ENCODE data around the gene ABCD4. TPM values are rescaled to one million over a fixed set of nuclear protein-coding genes. Genes with fewer than 3 reads are reported as not detected.
A peak's percentile ranks its signal among the peaks of the same experiment; 100 is the strongest.

Gene ABCD4
- total and polyA plus RNA-seq, 2 experiments from 2014 or later = 60.5 to 73.1 TPM

- H3F3A ChIP-seq (replicated peaks; ENCODE audit: low read depth) = peaks cover 10% of the 10 kb centered on the region; the same call in 1 of the 2 replicates
- H3K4me3 ChIP-seq = peak overlapping the region; percentile 90
- H3K4me1 ChIP-seq (ENCODE audit: insufficient read depth) = peaks cover 47% of the 10 kb centered on the region
- no peaks in the 10 kb centered on the region; the same call in 1 of the 2 replicates for H3K36me3 ChIP-seq (ENCODE audit: insufficient read depth)
- Mint-ChIP-seq H3K4me3 (peak overlapping the region; percentile 92), H3K27me3 (ENCODE audit: insufficient read depth, low read depth, poor library complexity) (peaks cover 16% of the 10 kb centered on the region), H3K36me3 (ENCODE audit: low read depth) (peaks cover 31% of the 10 kb centered on the region), H3K4me1 (peaks cover 31% of the 10 kb centered on the region), H3K27ac (peak overlapping the region; percentile 92), H3K9me3 (no peaks in the 10 kb centered on the region)
- peaks cover 29% of the 10 kb centered on the region for H4K20me1 ChIP-seq (replicated peaks; ENCODE audit: insufficient read depth)
- TF ChIP-seq STAT1 (IDR thresholded peaks at IDR 0.05; ENCODE audit: unreplicated experiment) = no peak
- no peak for TF ChIP-seq REST (IDR thresholded peaks at IDR 0.05; ENCODE audit: unreplicated experiment)
- TF ChIP-seq POLR2AphosphoS5 (IDR thresholded peaks at IDR 0.05; ENCODE audit: low read depth) = no peak
- no peak for TF ChIP-seq ETS1 (IDR thresholded peaks at IDR 0.05)
- TF ChIP-seq EZH2 (IDR thresholded peaks at IDR 0.05; ENCODE audit: low read depth, unreplicated experiment) = no peak
- no peak for TF ChIP-seq CREB1 (CRISPR knock-in tag; IDR thresholded peaks at IDR 0.05; ENCODE audit: low read depth)
- TF ChIP-seq NANOG (IDR thresholded peaks at IDR 0.05; ENCODE audit: borderline replicate concordance) = no peak
- no peak for TF ChIP-seq ZNF331 (CRISPR knock-in tag; IDR thresholded peaks at IDR 0.05; ENCODE audit: low read depth)
- no peak for TF ChIP-seq CTCF (conservative IDR thresholded peaks at IDR 0.05; ENCODE audit: low read depth in 2 of 2)
- no peak for TF ChIP-seq ZNF114 (CRISPR knock-in tag; IDR thresholded peaks at IDR 0.05)
- no peak for TF ChIP-seq ZNF462 (CRISPR knock-in tag; IDR thresholded peaks at IDR 0.05)
- no peak for TF ChIP-seq EZH2phosphoT487 (IDR thresholded peaks at IDR 0.05; ENCODE audit: unreplicated experiment)
- no peak for TF ChIP-seq JUNB (IDR thresholded peaks at IDR 0.05; ENCODE audit: unreplicated experiment)
- no peak overlapping the region; the same call in 1 of the 2 replicates for H2AFZ ChIP-seq
- H3K79me2 ChIP-seq (replicated peaks; ENCODE audit: insufficient read depth) = peaks cover 74% of the 10 kb centered on the region
- ATAC-seq = no peak; the same call in 2 of the 3 replicates
- H3K27me3 ChIP-seq (ENCODE audit: insufficient read depth) = no peaks in the 10 kb centered on the region
- H3K27ac ChIP-seq (ENCODE audit: low read depth) = peak overlapping the region; percentile 99
- peak overlapping the region; percentile 89 for H3K4me2 ChIP-seq
- no peaks in the 10 kb centered on the region for H3K9me2 ChIP-seq (ENCODE audit: insufficient read depth)
- DNase-seq (ENCODE audit: low spot score) = no peak
Measured at GRCh38 chr14:74347795-74348100, 45.0 kb upstream of the ABCD4 start.
